SK-N-SH (cell line): ENCODE results near the gene RBX1.

Experiments used
- CTCF ChIP-seq: fragments of 200-600 bp; sonication (generic); IDR thresholded peaks from 2 replicates; pipeline ENCODE4 v1.6.1; 2017; ENCODE audit warnings: antibody characterized with exemption, mild to moderate bottlenecking, moderate library complexity
- EP300 ChIP-seq, 2 experiments: IDR thresholded peaks; 2 replicates each; pipeline versions ENCODE4 v1.4.0 to v1.6.1; 2012; ENCODE audit warnings: borderline replicate concordance in 1 of 2, low read depth in 1 of 2, low read length in 1 of 2
- EZH2phosphoT487 ChIP-seq: fragments of 200-600 bp; sonication (generic); IDR thresholded peaks from 2 replicates; pipeline ENCODE4 v1.6.1; 2017; ENCODE audit warnings: low read depth, mixed run types, mild to moderate bottlenecking, antibody characterized with exemption, moderate library complexity, borderline replicate concordance
- POLR2AphosphoS5 ChIP-seq: IDR thresholded peaks from 2 replicates; pipeline ENCODE4 v1.6.1; 2012; ENCODE audit warnings: low read depth, low read length
- REST ChIP-seq: IDR thresholded peaks from 2 replicates; pipeline ENCODE4 v1.6.1; 2012; ENCODE audit warnings: mild to moderate bottlenecking, low read depth, low read length, moderate library complexity
- TCF12 ChIP-seq: IDR thresholded peaks from 2 replicates; pipeline ENCODE4 v1.4.0; 2012

- no peak for TF ChIP-seq REST
- no peak for TF ChIP-seq CTCF
- TF ChIP-seq POLR2AphosphoS5 = no peak
- TF ChIP-seq EZH2phosphoT487 = no peak
- no peak for TF ChIP-seq TCF12
- no peak for TF ChIP-seq EP300 (IDR thresholded peaks at IDR 0.05; ENCODE audit: borderline replicate concordance in 1 of 2, low read depth in 1 of 2, low read length in 1 of 2)
These were observed 21.4 kb downstream of the RBX1 start for GRCh38 chr22:40972587-40972986.
